Measurements from ENCODE around the gene CSF2RB.

CSF2RB gene

GRCh38 chr22:36892292-36892691 lies 21.1 kb upstream of the CSF2RB start:
- DNase-seq: no peak

- no peak for DNase-seq
These were observed 20.2 kb upstream of the CSF2RB start for GRCh38 chr22:36893262-36893661.

DNA sequence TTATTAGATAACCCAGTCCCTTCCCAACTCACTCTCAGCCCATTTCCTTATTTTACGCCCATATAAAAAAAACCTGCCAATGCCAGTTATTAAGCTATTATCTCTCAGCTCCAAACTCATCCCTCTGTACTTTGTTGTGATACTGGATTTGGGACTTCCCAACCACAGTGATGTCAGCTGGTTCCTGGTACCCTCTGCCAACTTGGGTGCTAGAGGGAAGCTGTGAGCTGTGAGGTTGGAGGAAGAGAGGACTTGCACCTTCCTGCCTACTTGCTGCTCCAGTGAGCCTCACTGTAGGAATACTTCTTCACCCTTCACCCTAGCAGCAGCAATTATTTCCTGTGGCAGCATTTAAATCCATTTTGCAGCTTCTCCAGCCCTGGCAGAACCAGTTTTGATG lies 19.2 kb upstream of the CSF2RB start:
- DNase-seq: no peak

DNA sequence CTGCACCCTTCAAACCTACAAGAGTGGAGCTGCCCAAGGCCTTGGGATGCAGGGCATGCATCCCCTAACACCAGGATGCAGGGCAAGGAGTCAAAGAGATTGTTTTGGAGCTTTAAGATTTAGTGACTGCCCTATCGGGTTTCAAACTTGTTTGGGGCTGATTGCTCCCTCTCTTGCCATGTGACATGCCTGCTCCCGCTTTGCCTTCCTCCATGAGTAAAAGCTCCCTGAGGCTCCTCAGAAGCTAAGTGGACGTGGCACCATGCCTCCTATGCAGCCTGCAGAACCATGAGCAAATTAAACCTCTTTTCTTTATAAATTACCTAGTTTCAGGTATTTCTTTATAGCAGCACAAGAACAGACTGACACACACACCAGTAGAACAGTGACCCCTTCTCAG lies 15.8 kb upstream of the CSF2RB start:
- no peak for DNase-seq

GRCh38 chr22:36898690-36899089 lies 14.7 kb upstream of the CSF2RB start:
- DNase-seq: no peak

GRCh38 chr22:36899498-36899897 lies 13.9 kb upstream of the CSF2RB start:
- no peak for DNase-seq

DNA sequence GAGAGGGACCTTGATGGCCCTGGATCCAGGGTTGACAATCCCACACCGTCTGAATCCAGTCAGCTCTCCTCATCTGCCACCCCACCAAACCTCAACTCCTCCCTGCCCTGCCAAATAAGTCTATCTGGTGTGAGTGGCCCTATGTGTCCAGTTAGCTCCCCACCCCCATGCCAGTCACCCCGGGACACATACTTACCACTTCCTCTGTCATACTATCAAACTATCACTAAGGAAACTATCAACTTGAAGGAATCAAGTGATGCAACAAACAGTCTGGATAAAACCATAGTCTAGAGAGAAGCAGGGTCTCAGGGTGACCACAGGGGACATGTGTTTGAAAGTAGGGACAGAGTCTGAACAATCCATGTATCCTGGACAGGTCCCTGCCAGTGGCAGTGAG lies 13.2 kb upstream of the CSF2RB start:
- DNase-seq: no peak

GRCh38 chr22:36900880-36901279 lies 12.5 kb upstream of the CSF2RB start:
- DNase-seq: no peak

DNA sequence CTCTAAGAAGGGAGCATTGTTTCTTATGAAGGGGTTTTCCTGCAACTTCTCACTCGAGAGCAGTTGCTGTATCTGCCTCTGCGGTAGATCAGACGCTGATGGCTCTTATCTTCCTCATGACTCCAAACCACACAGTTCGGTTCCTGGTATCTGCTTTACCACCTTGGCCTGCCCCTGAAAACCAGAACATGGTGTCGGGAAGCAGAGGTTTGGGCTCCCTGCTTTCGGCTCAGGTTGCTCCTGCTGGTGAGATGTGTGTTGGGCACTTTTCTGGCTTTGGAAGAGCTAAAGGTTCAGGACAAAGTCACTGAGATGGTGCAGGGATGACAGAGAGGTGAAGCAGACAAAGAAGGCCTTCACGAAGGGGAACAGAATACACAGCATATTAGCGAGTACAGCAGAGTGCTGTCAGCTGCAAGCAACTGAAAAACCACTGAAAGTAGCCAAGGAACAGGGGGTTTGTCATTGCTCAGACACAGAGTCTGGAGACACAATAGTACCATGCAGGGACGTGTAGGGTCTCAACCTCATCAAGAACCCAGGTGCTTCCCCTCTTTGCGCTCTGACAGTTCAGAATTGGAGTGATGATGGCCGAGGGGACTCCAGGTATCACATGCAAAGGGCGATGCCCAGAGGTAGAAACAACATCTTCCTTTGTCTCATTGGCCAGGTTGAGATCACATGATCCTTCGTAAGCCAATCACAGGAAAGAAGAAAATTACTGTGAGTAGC lies 11.9 kb upstream of the CSF2RB start:
- DNase-seq: no peak

DNA sequence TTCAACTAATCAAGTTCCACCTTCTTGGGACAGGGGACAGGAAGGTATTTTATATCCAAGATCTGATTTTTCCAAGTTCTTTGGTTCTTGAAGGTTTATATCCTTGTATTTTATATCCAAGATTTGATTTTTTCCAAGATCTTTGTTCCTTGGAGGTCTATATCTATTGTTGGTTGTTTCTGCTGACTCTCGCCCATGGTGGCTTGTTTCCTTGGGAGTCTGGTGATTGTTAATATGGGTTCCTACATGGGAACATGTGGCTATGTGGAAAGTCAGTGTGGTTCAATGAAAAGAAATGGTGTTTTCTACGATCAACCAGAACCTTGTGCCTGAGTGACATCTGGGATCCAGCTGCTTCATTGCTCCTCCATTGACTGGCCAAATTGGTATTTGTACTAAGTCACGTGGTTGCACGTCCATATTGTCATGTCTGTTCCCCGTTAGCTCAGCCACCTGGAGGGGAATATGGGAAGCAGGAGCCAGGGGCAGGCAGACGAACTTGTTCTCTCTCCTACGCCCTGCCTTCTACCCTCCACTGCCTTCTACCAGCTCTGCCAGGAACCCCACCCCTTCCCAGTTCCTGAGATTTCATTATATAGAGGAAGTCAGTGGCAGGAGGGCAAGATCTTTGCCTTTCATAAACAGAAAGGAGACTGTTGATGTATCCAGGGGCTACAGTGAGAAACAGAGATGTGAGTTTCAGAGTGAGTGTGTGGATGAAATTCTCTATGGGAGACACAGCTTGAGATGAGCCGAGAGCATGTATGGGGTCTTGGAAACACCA lies 11.1 kb upstream of the CSF2RB start:
- DNase-seq: no peak

- DNase-seq: no peak
These were observed 9.1 kb upstream of the CSF2RB start for GRCh38 chr22:36904260-36904880.

DNA sequence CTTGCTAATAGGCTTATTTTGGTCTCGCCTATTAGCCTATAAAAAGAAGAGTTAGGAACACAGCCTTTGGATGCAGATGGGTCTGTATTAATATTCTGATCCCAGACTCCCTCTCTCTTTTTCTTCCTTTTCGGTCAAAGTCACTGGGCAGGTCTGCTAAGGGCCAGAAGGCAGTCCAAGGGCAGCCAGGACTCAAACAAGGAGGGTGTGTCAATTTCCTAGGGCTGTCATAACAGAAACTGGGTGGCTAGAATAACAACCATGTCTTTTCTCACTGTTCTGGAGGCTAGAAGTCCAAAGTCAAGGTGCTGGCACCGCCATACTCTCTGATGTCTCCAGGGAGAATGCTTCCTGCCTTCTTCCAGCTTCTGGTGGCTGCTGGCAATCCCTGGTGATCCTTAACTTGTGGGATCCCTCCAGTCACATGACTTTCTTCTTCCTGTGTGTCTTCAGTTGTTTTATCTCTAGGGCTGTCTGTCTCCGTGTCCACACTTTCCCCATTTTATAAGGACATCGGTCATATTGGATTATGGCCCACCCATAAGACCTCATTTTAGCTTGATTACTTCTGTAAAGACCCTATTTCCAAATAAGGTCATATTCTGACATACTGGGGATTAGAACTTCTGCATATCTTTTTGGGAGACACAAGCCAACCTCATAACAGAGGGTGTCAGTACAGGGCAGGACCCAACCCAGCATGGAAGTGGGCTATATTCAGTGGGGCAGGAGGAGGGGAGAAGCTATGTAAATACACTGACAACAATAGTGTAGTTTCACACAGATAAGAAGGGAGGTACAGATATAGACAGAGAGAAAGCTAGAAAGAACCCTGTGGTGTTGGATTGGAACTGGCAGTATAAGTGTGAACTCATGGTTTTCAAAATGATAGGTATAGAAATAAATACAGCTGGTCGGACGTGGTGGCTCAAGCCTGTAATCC lies 5.9 kb upstream of the CSF2RB start:
- no peak for DNase-seq

DNA sequence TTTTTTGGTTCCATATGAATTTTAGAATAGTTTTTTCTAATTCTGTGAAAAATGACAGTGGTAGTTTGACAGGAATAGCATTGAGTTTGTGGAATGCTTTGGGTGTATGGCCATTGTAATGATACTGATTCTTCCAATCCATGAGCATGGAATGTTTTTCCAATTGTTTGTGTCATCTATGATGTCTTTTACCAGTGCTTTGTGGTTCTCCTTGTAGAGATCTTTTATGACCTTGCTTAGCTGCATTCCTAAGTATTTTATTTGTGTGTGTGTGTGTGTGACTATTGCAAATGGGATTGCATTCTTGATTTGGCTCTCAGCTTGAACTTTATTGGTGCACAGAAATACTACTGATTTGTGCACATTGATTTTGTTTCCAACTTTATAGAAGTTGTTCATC lies 3.0 kb upstream of the CSF2RB start:
- DNase-seq: no peak

- DNase-seq: no peak
These were observed 1.4 kb upstream of the CSF2RB start for GRCh38 chr22:36911887-36912661.

DNA sequence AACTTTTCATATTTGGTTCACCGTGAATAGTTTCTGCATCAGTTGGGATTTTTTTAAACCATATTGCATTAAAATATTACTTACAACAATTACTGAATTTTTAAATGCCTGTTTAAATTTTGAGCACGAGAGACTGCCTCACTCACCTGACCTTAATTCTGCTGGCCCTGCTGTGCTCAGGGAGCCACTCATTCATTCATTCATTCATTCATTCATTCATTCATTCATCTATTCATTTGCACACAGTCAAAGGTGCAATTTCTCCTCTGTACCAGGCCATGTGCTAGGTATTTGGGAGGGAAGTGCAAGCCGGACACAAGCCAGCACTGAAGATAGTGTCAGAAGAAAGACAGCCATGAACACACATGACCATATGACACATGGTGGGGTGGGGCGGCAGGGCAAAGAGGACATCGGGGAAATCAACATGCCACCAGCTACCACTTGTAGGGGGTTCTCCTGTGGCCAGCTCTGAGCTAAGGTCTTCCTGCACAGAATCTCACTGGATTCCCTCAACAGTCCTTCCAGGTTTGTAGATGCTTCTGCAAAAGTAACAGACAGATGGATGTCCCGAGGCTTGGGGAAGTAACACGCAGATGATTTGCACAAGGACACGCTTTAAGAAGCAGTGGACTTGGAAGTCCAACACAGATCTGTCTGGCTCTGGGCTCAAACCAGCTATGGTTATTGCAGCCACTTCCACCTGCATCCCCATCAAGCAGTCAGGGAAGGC lies 568 bp upstream of the CSF2RB start:
- DNase-seq: no peak

DNA sequence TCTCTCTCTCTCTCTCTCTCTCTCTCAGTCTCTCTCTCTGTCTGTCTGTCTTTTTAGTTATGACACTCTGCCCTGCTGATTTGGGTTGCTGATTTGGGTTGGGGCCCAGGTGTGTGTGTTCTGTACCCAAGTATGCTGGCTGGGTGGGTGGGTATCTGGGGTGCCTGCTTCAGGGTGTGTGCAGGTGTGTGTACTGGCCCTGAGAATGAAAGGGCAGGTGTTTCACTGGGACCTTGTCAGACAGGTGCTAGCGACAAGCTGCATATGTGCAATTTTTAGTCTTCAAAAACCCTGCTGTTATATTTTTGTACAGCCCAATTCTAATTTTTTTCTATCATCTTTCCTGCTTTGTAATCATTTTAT lies 943 bp downstream of the CSF2RB start:
- DNase-seq: no peak

DNA sequence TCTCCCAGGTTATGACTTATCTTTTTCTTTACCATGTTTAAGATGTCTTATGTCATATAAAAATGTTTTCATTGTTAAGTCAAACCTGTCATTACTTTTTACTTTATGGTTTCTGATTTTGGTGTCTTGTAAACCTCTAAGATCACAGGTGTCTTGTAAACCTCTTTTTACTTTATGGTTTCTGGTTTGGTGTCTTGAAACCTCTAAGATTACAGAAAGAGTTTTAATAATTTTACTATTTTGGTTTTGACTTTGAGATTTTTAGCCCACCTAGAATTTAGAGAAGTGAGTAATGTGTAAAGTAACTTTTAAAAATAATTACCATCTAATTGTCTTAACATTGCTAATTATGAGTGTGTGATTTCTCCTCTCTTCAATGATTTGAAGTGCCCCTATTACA lies 2.6 kb downstream of the CSF2RB start:
- DNase-seq: no peak

DNA sequence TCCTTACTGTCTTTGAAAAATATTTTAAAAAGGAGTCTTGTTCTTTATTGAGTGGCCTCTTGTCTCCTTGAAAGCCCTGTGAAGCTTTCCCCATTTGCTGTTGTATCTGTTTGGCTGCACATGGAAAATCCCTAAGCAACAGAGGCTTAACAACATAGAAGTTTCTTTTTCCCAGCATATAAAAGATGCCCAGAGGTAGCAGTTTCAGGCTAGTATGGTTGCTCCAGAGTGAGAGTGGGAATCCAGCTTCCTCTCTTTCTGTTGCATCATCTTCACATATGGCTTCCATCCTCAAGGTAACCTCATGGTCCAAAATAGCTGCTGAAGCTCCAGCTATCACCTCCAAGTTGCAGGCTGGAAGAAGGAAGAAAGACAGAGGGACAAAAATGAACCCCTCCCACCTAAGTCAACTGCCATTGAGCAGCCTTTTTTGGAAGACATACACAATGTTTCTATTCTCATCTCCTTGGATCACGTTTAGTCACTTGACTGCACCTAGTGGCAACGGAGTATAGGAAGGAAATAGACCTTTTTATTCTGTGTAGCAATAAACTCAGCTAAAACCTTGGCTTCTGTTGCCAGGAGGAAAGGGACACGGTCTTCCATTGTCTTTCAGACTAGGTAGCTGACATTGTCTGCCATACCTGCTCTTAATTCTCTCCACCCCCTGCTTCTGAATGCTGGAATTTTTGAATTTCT lies 5.3 kb downstream of the CSF2RB start:
- DNase-seq: no peak

DNA sequence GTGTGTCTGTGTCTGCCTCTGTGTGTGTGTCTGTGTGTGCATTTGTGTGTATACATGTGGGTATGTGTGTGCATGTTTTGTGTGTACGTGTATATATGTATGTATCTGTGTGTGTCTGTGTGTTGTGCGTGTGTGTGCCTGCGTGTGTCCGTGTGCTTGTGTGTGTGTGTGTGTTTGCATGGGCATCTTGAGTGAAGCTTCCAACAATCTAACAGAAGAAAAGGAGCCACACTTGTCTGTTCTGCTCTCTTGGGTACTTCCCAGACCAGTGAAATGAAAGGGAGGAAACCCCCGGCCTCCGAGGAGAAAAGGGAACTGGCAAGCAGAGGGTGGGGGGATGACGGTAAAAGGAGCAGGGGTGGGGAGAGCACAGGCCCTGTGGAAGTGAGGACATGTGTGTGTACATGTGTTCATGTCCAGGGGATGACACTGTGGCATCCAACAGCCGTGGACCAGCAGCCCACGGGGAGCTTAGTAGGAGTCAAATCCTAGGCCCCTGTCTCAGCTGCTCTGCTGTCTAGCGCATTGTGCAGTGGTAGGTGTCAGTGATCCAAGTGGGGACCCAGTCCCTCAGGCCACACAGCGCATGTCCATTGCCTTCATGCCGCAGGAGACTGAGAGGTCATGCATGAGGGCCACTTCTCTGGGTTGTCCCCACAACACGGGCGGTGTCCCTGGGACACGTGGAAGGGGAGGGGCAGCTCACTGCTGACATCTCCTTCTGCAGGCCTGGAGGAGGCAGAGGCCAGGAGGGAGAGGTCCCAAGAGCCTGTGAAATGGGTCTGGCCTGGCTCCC lies 8.1 kb downstream of the CSF2RB start:
- no peak for DNase-seq

GRCh38 chr22:36922105-36922608 lies 8.7 kb downstream of the CSF2RB start:
- DNase-seq: no peak

Measured in effector CD4-positive, alpha-beta T cell (primary cell).